Right ventricle myocardium inferior (tissue), 1 donor: ENCODE data around the gene DCP2. TPM values are rescaled to one million over a fixed set of nuclear protein-coding genes. Genes with fewer than 3 reads are reported as not detected.
"Not testable (repeated sequence)": the region's sequence is repeated elsewhere in the genome, so short reads cannot be mapped to it uniquely, and the experiment has no call there.

Experiments used
- ATAC-seq: fragments of 200-7000 bp; cut with Tn5 transposase; one replicate; pipeline ENCODE4 v1.9.1; 2020; ENCODE audit warnings: mild to moderate bottlenecking, moderate library complexity
- DNase-seq: peaks from one replicate; pipeline ENCODE4 v3.0.0; 2021; ENCODE audit errors: missing footprints
- intact Hi-C: fragments of 100-400 bp; cut with DNase I; formaldehyde crosslinking; loops from one replicate; pipeline ENCODE4 v1.11.0; 2022
- total RNA-seq: library from RNA; stranded (reverse); fragmentation: NEBNext Ultra II Directional; extraction: Animal tissue kit (Norgen Biotek cat#: 25700); gene quantifications from one replicate; pipeline ENCODE4 v1.2.1, GENCODE V29; 2021
- donor health status: DM: no; HTN: yes; CAD: no; lungs with severe emphysema.

The DCP2 gene
- total RNA-seq, 1 donor from 2014 or later, result 18.1 TPM

- ATAC-seq (no peak), DNase-seq (no peak)
- intact Hi-C loops, result no loop called here
These were observed 15.6 kb upstream of the DCP2 start for GRCh38 chr5:112960863-112961504.

GRCh38 chr5:112963374-112963733, 13.2 kb upstream of the DCP2 start:
- intact Hi-C loops, ATAC-seq: not testable (repeated sequence)

GRCh38 chr5:112965733-112966306, 10.8 kb upstream of the DCP2 start:
- ATAC-seq (no peak), DNase-seq (no peak)
- intact Hi-C loops, result no loop called here

More at GRCh38 chr5:112963374-112963733, 13.2 kb upstream of the DCP2 start:
- DNase-seq, result not testable (repeated sequence)

GRCh38 chr5:112967520-112968083, 9.0 kb upstream of the DCP2 start:
- DNase-seq, result no peak

GRCh38 chr5:112968411-112969106, 8.0 kb upstream of the DCP2 start:
- ATAC-seq (no peak), DNase-seq (no peak)
- intact Hi-C loops, result no loop called here

More at GRCh38 chr5:112967520-112968083, 9.0 kb upstream of the DCP2 start:
- intact Hi-C loops, result no loop called here
- no peak for ATAC-seq

GRCh38 chr5:112971276-112971675, 5.3 kb upstream of the DCP2 start:
- no peak for DNase-seq
- intact Hi-C loops, result no loop called here

GRCh38 chr5:112973036-112973435, 3.6 kb upstream of the DCP2 start:
- no peak for DNase-seq
- no peak for ATAC-seq
- intact Hi-C loops, result no loop called here

More at GRCh38 chr5:112971276-112971675, 5.3 kb upstream of the DCP2 start:
- no peak for ATAC-seq

- DNase-seq (no peak), ATAC-seq (no peak)
- intact Hi-C loops, result no loop called here
These were observed 2.7 kb upstream of the DCP2 start for GRCh38 chr5:112973904-112974303.

- intact Hi-C loops, result loop anchor here (5.0 kb wide), 1 partner anchor 113 kb away; the partner anchor contains the start of gene SRP19
These were observed 1.7 kb upstream of the DCP2 start for GRCh38 chr5:112974901-112975300.

GRCh38 chr5:112975721-112976431, 722 bp upstream of the DCP2 start:
- intact Hi-C loops, result loop anchor here (2.0 to 5.0 kb wide), 2 partner anchors 53 to 114 kb away; partner anchors contain the start of genes REEP5 and SRP19
- no peak for ATAC-seq
- DNase-seq, result no peak

More at GRCh38 chr5:112974901-112975300, 1.7 kb upstream of the DCP2 start:
- ATAC-seq (no peak), DNase-seq (no peak)

GRCh38 chr5:112977440-112977861, 853 bp downstream of the DCP2 start:
- ATAC-seq, result no peak
- intact Hi-C loops, result loop anchor here (2.0 to 5.0 kb wide), 2 partner anchors 55 to 115 kb away; partner anchors contain the start of genes REEP5 and SRP19
- DNase-seq, result no peak

- DNase-seq (no peak), ATAC-seq (no peak)
- intact Hi-C loops, result loop anchor here (5.0 kb wide), 1 partner anchor 117 kb away; the partner anchor contains the start of gene SRP19
These were observed 2.2 kb downstream of the DCP2 start for GRCh38 chr5:112978836-112979235.

GRCh38 chr5:112979723-112980122, 3.1 kb downstream of the DCP2 start:
- DNase-seq, result no peak
- intact Hi-C loops, result loop anchor here (5.0 kb wide), 1 partner anchor 117 kb away; the partner anchor contains the start of gene SRP19
- ATAC-seq, result no peak

GRCh38 chr5:112983363-112983762, 6.8 kb downstream of the DCP2 start:
- DNase-seq (no peak), ATAC-seq (no peak)
- intact Hi-C loops, result no loop called here

GRCh38 chr5:112986224-112986623, 9.6 kb downstream of the DCP2 start:
- intact Hi-C loops, result no loop called here

GRCh38 chr5:112995764-112996618, 19.4 kb downstream of the DCP2 start:
- intact Hi-C loops, result loop anchor here (2.0 to 5.0 kb wide), 3 partner anchors 335 to 611 kb away; partner anchors contain the start of gene YTHDC2
- DNase-seq, result no peak
- peak; percentile 83 for ATAC-seq

More at GRCh38 chr5:112986224-112986623, 9.6 kb downstream of the DCP2 start:
- DNase-seq (no peak), ATAC-seq (no peak)

- DNase-seq (no peak), ATAC-seq (no peak)
- intact Hi-C loops, result loop anchor here (2.0 to 5.0 kb wide), 3 partner anchors 334 to 610 kb away; partner anchors contain the start of gene YTHDC2
These were observed 20.3 kb downstream of the DCP2 start for GRCh38 chr5:112996830-112997374.
